ENCODE data around the gene WDR12.
"Not testable (repeated sequence)": the region's sequence is repeated elsewhere in the genome, so short reads cannot be mapped to it uniquely, and the experiment has no call there.

The WDR12 gene

GRCh38 chr2:202883987-202884675 is 27.3 kb downstream of the WDR12 start:
- no peak for DNase-seq

DNA sequence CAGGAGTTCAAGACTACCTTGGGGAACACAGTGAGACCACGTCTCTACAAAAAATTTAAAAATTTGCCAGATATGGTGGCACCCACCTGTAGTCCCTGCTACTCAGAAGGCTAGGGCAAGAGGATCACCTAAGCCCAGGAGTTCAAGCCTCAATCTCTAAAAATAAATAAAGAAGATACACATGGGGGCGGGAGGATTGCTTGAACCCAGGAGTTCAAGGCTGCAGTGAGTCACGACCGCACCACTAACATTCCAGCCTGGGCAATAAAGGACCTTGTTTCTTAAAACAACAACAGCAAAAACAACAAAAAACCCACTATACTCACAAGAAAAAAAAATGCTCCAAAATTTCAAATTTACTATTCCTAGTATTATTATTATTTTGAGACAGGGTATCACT is 29.9 kb downstream of the WDR12 start:
- DNase-seq: no peak

DNA sequence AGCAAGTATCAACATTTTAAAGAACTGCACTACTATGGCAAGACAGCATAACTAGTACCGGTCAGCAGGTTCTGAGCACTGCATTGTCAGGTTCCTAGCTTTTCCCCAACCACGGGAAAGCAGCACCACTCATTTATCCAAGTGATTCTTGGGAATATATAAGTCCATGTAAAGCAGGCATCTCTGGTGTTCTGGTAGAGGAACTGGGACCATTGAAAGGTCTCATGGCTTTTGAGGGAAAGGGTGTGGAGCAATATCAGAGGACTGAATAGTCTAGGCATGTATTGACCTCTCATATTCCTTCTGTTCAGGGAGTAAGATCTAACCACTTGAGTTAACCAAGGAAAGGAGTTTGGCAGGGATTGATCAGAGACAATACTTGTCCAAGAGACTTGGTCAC is 33.8 kb downstream of the WDR12 start:
- DNase-seq: no peak

DNA sequence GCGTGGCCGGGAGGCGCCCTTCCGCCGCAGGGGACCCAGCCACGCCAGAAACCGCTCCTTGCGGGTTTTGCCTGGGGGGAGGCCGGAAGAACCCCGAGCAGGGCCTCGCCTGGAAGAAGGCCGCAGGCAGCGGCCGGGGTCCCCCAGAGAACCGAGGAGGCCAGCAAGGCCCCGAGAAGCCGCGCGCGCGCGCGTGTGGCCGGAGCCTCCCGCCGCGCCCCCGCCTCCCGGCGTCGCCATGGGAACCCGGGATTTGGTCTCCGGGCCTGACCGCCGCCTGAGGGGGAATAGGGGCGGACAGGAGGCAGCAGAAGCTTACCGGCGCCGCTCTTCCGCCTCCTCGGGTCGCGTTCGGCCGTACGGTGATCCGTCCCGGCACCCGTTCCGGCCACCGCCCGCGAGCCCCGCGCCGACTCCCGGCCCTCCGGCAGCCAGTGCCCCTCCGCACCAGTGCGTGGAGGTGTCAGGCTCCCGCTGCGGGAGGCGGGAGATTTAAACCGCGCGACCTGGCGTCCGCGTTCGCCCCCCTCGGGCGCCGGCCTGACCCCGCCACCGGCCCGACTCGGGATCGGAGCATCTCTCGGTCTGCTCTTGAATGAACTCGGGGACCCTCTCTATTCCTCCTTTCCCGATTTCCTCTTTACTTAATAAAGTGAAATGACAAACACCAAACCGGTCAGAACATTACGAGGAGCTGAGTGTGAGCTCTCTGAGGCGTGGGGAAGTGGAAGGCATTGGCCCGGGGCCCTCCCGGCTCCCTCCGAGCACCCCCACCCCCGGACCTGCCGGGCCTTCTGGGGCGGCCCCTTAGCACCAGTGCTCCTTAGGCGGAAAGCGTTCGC is 40.0 kb downstream of the WDR12 start, which contains the start of gene ICA1L:
Gene ICA1L (minus strand): TSS at position 467 of the 842 bp plus-strand sequence. CDS start 42,757 bp downstream, outside the sequence.
- DNase-seq: peak; percentile 65

DNA sequence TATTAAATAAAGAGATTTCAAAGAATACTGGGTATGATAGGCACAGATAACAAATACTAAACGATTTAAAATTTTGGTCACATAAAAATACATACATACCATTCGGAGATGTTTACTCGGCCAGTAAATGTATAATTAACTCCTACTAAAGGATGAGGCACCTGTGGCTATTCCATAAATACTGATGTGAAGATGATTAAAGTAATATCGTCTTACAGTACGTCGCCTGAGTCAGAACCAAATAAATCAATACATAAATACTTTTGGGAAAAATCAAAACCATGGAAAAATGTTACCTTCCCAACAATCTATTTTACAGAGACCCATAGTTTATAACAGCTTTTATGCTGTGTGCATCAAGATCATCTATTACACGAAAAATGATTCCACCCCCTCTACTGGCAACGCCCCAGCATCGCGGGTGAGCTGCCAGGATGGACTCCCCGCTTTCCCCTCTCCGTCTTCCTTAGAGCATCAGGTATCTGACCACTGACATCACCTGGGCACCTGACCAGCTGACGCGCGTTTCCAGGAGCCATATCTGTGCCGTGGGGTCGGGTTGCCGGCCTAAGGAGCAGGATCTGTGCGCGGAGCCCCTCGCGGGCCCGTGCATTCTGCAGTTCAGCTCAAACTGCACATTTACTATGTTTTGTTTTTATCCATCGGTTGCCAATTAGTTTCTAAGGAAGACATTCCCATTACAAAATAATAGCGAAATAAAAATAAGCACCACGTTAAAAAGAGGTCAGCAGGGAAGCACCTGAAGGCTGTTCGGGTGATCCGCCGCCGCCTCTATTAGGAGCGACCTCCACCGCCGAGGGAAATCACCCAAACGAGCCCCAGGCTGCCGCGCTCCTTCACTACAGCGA is 40.8 kb downstream of the WDR12 start:
- DNase-seq: peak; percentile 93

DNA sequence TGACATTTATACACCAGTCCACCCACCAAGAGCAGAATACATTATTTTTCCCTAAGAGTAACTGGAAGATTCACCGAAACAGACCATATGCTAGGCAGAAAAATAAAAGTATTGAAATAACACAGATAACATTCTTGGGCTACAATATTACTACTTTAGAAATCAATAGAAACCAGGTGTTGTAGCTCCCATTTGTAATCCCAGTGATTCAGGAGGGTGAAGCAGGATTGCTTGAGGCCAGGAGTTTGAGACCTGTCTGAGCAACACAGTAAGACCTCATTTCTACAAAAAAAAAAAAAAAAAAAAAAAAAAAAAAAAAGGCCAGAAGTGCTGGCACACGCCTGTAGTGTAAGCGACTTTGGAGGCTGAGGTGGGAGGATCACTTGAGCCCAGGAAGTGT is 49.5 kb downstream of the WDR12 start:
- no peak for DNase-seq

DNA sequence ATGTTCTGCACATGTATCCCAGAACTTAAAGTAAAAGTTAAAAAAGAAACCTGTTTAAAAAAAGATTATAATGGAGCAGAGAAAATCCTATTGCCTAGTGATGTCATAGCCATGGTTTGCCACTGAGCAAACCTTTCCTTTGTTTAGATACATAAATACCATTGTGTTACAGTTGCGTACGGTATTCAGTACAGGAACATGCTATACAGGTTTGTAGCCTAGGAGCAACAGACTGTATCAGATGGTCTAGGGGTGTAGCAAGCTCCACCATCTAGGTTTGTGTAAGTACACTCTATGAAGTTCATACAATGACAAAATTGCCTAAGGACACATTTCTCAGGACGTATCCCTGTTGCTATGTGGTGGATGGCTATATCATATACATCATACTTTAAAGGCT is 52.9 kb downstream of the WDR12 start:
- DNase-seq: no peak

DNA sequence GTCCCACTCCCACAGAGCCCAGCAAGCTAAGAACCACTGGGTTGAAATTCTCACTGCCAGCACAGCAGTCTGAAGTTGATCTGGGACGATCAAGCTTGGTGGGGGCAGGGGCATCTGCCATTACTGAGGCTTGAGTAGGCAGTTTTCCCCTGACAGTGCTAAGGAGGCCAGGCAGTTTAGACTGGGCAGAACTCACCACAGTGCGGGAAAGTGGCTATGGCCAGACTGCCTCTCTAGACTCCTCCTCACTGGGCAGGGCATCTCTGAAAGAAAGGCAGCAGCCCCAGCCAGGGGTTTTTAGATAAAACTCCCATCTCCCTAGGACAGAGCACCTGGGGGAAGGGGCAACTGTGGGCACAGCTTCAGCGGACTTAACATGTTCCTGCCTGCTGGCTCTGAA is 62.1 kb downstream of the WDR12 start:
- DNase-seq: not testable (repeated sequence)

DNA sequence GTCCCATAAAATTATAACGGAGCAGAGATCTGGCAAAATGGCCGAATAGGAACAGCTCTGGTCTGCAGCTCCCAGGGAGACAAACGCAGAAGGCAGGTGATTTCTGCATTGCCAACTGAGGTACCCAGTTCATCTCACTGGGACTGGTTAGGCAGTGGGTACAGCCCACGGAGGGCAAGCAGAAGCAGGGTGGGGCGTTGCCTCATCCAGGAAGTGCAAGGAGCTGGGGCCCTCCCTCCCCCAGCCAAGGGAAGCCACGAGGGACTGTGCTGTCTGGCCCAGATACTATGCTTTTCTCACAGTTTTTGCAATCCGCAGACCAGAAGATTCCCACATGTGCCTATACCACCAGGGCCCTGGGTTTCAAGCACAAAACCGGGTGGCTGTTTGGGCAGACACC is 62.7 kb downstream of the WDR12 start:
- DNase-seq: no peak

DNA sequence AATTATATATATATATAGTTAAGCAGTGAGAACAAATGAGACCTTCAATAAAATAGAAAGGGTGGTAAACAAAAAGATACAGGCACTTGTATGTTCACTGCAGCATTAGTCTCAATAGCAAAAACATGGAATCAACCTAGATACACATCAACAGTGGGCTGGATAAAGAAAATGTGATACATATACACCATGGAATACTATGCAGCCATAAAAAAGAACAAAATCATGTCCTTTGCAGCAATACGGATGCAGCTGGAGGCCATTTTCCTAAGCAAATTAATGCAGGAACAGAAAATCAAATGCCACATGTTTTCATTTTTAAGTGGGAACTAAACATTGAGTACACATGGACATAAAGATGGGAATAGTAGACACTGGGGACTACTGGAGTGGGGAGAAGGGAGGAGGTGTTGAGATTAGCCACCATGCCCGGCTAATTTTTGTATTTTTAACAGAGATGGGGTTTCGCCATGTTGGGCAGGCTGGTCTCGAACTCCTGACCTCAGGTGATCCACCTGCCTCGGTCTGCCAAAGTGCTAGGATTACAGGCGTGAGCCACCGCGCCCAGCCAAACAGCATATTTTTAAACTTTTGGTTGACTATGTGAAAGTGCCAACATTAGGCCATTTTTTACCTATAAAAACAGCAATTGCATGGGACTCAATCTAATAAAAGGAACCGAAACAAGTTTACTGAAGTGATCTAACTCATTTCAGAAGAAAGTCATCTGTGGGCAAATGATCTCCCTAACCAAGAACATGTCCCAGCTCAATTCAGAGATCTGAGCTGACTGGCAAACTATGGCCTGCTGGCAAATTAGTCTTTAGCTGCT is 63.6 kb downstream of the WDR12 start:
- no peak for DNase-seq

DNA sequence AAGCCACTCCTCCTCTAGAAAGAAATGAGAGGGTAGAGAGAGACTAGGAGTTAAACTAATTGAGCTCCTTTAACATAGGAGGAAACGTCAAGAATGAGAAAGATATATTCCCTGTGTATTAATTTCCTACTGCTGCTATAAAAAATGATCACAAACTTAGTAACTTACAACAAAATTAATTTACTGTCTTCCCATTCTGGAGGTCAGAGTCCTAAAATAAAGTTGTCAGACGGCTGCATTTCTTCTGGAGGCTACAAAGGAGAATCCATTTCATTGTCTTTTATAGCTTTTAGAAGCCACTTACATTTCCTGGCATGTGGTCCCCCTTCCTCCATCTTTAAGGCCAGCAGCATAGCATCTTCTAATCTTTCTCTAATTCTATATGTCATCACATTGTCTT is 66.8 kb downstream of the WDR12 start:
- no peak for DNase-seq

GRCh38 chr2:202842690-202843089 is 68.8 kb downstream of the WDR12 start:
- DNase-seq: no peak

DNA sequence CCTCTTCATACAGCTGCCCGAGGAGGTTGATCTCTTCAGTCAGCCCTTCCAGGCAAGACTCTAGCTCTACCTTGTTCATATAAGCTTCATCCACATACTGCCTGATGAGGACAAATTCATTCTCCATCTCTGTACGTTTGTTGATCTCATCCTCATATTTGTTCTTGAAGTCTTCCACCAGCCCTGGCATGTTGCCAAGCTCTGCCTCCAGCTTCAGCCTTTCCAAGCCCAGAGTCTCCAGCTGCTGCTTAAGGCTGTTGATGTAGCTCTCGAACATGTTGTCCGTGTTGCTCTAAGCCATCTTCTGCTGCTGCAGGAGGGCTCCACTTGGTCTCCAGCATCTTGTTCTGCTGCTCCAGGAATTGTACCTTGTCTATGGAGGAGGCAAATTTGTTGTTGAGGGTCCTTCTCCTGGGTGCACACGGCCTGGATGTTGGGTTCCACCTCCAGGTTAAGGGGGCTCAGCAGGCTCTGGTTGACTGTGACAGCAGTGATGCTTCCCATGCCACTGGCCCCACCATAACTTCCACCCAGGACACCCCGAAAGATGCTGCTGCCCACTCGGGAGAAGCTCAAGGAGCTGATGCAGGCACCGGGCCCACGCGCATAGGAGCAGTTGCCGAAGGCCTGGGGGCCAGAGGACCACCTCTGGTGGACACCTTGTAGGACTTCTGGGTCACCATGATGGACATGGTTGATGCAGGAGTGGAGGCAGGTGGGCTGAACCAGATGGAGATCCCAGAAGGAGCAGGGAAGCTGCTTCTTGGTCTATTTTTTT is 70.2 kb downstream of the WDR12 start:
- DNase-seq: no peak

GRCh38 chr2:202831242-202832220 is 79.9 kb downstream of the WDR12 start:
- no peak for DNase-seq

DNA sequence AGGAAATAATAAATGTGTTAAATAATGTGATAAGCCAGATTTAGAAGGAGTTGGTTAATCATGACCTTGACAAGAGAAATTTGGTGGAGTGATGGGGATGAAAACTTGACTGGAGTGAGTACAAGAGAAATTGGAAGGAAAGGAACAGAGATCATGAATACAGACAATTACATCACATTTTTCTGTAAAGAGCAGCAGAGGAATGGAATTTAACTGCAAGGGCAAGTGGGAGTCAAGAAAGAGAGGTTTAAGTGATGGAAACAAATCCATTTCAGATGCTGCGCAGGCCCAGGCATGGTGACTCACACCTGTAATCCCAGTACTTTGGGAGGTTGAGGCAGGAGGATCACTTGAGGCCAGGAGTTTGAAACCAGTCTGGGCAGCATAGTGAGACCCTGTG is 86.6 kb downstream of the WDR12 start:
- no peak for DNase-seq

Measured in NCI-H1105 (cell line).